K562 (cell line): ENCODE data around the gene GYG2. TPM values are rescaled to one million over a fixed set of nuclear protein-coding genes. Genes with fewer than 3 reads are reported as not detected.
"Not testable (repeated sequence)": the region's sequence is repeated elsewhere in the genome, so short reads cannot be mapped to it uniquely, and the experiment has no call there.

Experiments
- L3MBTL2 ChIP-seq: fragments of 450-650 bp; IDR thresholded peaks from 2 replicates; pipeline ENCODE4 v1.6.1; 2016; ENCODE audit warnings: mild to moderate bottlenecking, moderate library complexity
- REST ChIP-seq, 2 experiments: fragments of 450-650 bp; formaldehyde crosslinking in 1 of 2; IDR thresholded peaks; 2 replicates each; pipeline versions ENCODE4 v1.4.0 to v1.6.1; 2014 to 2020; ENCODE audit warnings: mild to moderate bottlenecking in 2 of 2, borderline replicate concordance in 1 of 2, low read depth in 1 of 2
- YY1 ChIP-seq, 3 experiments: IDR thresholded peaks; 2 replicates each; pipeline ENCODE4 v1.6.1; 2011; ENCODE audit warnings: low read length in 2 of 3, mild to moderate bottlenecking in 2 of 3, moderate library complexity in 2 of 3, borderline replicate concordance in 1 of 3, control low read depth in 1 of 3, low read depth in 1 of 3; ENCODE audit not compliant: insufficient read depth in 3 of 3, insufficient replicate concordance in 2 of 3, control insufficient read depth in 1 of 3, insufficient read length in 1 of 3; ENCODE audit errors: extremely low read depth in 1 of 3
- polyA plus RNA-seq, 8 experiments: library from polyadenylated mRNA; depleted of rRNA in 4 of 8; stranded (reverse) in 5 of 8; unstranded in 3 of 8; fragments of >200 nt; fragmentation: Nextera tagmentation in 2 of 8; fragmentation: Illumina TruSeq in 1 of 8; extraction: Ambion mirVana in 2 of 8; extraction: Trizol in 1 of 8; gene quantifications; 2 replicates each; pipeline versions ENCODE4 v1.2.1 to v1.2.3, GENCODE V29; 2011 to 2014; ENCODE audit warnings: inconsistent platforms in 1 of 8, missing spikeins in 1 of 8
- total RNA-seq, 7 experiments: library from RNA; depleted of rRNA in 6 of 7; stranded (reverse); fragments of >200 nt in 6 of 7; fragmentation: Illumina TruSeq in 2 of 7; extraction: Trizol in 2 of 7; gene quantifications; 2 replicates each; pipeline versions ENCODE4 v1.2.1 to v1.2.3, GENCODE V29; 2011 to 2021; ENCODE audit warnings: low replicate concordance in 1 of 7
- TF ChIP-seq, protein P1 (sequence below): fragments of 450-650 bp; formaldehyde crosslinking; IDR thresholded peaks from 2 replicates; pipeline ENCODE4 v1.4.0; 2020; ENCODE audit warnings: mild to moderate bottlenecking, moderate library complexity

Gene GYG2
- total and polyA plus RNA-seq, 9 of the 15 experiments (the other 6 are each of a cell fraction or from before 2014, with no cell fraction given), result 0.24 to 4.4 (median 2.9) TPM

DNA sequence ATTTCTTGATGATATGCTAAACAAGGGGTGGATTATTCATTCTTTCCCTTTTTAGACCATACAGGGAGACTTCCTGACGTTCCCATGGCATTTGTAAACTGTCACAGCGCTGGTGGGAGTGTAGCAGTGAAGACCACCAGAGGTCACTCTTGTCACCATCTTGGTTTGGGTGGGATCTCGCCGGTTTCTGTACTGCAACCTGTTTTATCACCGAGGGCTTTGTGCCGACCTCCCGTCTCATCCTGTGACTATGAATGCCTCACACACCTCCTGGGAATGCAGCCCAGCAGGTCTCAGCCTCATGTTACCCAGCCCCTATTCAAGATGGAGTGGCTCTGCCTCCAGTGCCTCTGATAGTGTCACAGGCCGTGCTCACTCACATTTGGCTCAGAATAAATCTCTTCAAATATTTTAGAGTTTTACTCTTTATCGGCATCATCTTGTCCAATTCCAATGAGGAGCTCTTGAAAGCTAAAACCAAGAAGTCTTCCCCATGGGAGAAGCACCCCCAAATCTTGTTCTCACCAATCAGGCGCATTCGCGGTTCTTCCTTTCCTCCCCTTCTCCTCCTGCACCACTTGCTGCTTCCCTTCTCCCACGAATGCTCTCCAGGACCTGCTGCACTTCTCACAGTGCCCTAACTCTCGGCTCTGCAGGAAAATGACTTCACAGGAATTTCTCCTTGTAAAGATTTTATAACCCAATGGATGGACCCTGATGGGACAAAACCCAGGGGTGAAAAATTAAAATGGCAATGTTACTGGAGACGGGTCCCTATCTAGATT is 61.2 kb downstream of the GYG2 start (continued):
- TF ChIP-seq REST (IDR thresholded peaks at IDR 0.05; ENCODE audit: borderline replicate concordance) (peak; percentile 64), YY1 (IDR thresholded peaks at IDR 0.05; ENCODE audit: borderline replicate concordance in 1 of 3, control insufficient read depth in 1 of 3, extremely low read depth in 1 of 3, insufficient read depth in 3 of 3, insufficient read length in 1 of 3, insufficient replicate concordance in 2 of 3, low read depth in 1 of 3, low read length in 2 of 3) (peak in 1 of 3 experiments; percentile 23), L3MBTL2 (peak; percentile 13; the same call in 1 of the 2 replicates)
- not testable (repeated sequence) for TF ChIP-seq REST (CRISPR knock-in tag; IDR thresholded peaks at IDR 0.05; ENCODE audit: low read depth)
- TF ChIP-seq, protein P1, sequence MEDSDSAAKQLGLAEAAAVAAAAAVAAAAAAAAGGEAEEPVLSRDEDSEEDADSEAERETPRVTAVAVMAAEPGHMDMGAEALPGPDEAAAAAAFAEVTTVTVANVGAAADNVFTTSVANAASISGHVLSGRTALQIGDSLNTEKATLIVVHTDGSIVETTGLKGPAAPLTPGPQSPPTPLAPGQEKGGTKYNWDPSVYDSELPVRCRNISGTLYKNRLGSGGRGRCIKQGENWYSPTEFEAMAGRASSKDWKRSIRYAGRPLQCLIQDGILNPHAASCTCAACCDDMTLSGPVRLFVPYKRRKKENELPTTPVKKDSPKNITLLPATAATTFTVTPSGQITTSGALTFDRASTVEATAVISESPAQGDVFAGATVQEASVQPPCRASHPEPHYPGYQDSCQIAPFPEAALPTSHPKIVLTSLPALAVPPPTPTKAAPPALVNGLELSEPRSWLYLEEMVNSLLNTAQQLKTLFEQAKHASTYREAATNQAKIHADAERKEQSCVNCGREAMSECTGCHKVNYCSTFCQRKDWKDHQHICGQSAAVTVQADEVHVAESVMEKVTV (CRISPR knock-in tag), result peak; percentile 45; the same call in 1 of the 2 replicates
